Panc1 (cell line): Measurements from ENCODE around the gene EYS. TPM values are rescaled to one million over a fixed set of nuclear protein-coding genes. Genes with fewer than 3 reads are reported as not detected.

ENCODE experiments used
- ATAC-seq: fragments of 200-7000 bp; cut with Tn5 transposase; 2 replicates; pipeline ENCODE4 v1.9.1; 2020; ENCODE audit warnings: mild to moderate bottlenecking, moderate library complexity
- BruUV-seq: library from RNA; stranded (reverse); fragments of 400-500 nt; replicated peaks from 2 replicates; lab custom pipeline; 2021; lab: Mats Ljungman, UMichigan
- CTCF ChIA-PET: fragments of 300-600 bp; sonication (Branson Sonifier 250); formaldehyde crosslinking; loops from one replicate; lab custom pipeline; 2022; ENCODE audit warnings: antibody characterized with exemption; lab: Charles Lee
- POLR2A ChIA-PET: fragments of 300-600 bp; sonication (Branson Sonifier 250); formaldehyde crosslinking; loops from one replicate; lab custom pipeline; 2022; ENCODE audit warnings: antibody characterized with exemption; lab: Charles Lee
- DNase-seq: peaks from one replicate; pipeline ENCODE4 v3.0.0-alpha.2; 2010; ENCODE audit warnings: low read depth, low spot score
- H3K27ac ChIP-seq: 2 replicates; pipeline ENCODE4 v1.5.1; 2011; ENCODE audit warnings: mild to moderate bottlenecking, low read length, inconsistent platforms
- H3K27me3 ChIP-seq: fragments of 200-500 bp; sonication (Bioruptor generic); 2 replicates; pipeline ENCODE4 v1.6.0; 2014; ENCODE audit warnings: low read length, inconsistent platforms; ENCODE audit not compliant: control insufficient read depth, insufficient read depth
- H3K36me3 ChIP-seq: fragments of 200-500 bp; sonication (Bioruptor generic); 2 replicates; pipeline ENCODE4 v1.5.1; 2014; ENCODE audit warnings: inconsistent platforms, mild to moderate bottlenecking, low read length, moderate library complexity; ENCODE audit not compliant: control insufficient read depth, insufficient read depth
- H3K4me1 ChIP-seq: 2 replicates; pipeline ENCODE4 v1.5.1; 2011; ENCODE audit warnings: inconsistent platforms, mild to moderate bottlenecking, low read length, moderate library complexity; ENCODE audit not compliant: control insufficient read depth, insufficient read depth
- H3K4me3 ChIP-seq, 2 experiments: 2 replicates each; pipeline ENCODE4 v1.5.1; 2011 to 2012; ENCODE audit warnings: low read depth in 2 of 2, low read length in 2 of 2, mild to moderate bottlenecking in 2 of 2, inconsistent platforms in 1 of 2, moderate library complexity in 1 of 2
- H3K9me3 ChIP-seq: fragments of 200-500 bp; sonication (Bioruptor generic); 2 replicates; pipeline ENCODE4 v1.5.1; 2014; ENCODE audit warnings: low read depth, mild to moderate bottlenecking, inconsistent platforms, low read length, moderate library complexity; ENCODE audit not compliant: control insufficient read depth, insufficient read depth
- POLR2AphosphoS5 ChIP-seq: IDR thresholded peaks from 2 replicates; pipeline ENCODE4 v1.6.1; 2012; ENCODE audit warnings: mild to moderate bottlenecking, low read depth, low read length, moderate library complexity
- SIN3A ChIP-seq: IDR thresholded peaks from 2 replicates; pipeline ENCODE4 v1.6.1; 2012; ENCODE audit warnings: low read depth, mild to moderate bottlenecking, low read length, moderate library complexity, borderline replicate concordance; ENCODE audit not compliant: insufficient read depth
- TCF7L2 ChIP-seq: IDR thresholded peaks from 2 replicates; pipeline ENCODE4 v1.6.1; 2011; ENCODE audit warnings: mild to moderate bottlenecking, low read depth, low read length, inconsistent platforms
- in situ Hi-C: cut with HindIII; loops from 2 replicates; pipeline ENCODE4 v1.10.0; 2016; ENCODE audit warnings: low sequenced_read_pairs, low pct_unique_long_range_greater_than_20kb
- intact Hi-C: fragments of 100-400 bp; cut with micrococcal nuclease; formaldehyde crosslinking; loops from one replicate; pipeline ENCODE4 v1.10.0; 2022; ENCODE audit not compliant: unreplicated experiment
- total RNA-seq: library from RNA; stranded (reverse); gene quantifications from one replicate; pipeline ENCODE4 v1.2.1, GENCODE V29; 2021; ENCODE audit not compliant: unreplicated experiment
- TF ChIP-seq, protein P1 (sequence below): fragments of 450-650 bp; IDR thresholded peaks from 2 replicates; pipeline ENCODE4 v1.5.1; 2017; ENCODE audit warnings: mild to moderate bottlenecking
- TF ChIP-seq, protein P2 (sequence below), 2 experiments: IDR thresholded peaks; 2 replicates each; pipeline ENCODE4 v1.6.1; 2011 to 2012; ENCODE audit warnings: low read depth in 2 of 2, control low read depth in 1 of 2, low read length in 1 of 2, mild to moderate bottlenecking in 1 of 2, moderate library complexity in 1 of 2; ENCODE audit not compliant: insufficient read depth in 1 of 2

EYS gene
- total RNA-seq, 1 experiment from 2014 or later = not detected

DNA sequence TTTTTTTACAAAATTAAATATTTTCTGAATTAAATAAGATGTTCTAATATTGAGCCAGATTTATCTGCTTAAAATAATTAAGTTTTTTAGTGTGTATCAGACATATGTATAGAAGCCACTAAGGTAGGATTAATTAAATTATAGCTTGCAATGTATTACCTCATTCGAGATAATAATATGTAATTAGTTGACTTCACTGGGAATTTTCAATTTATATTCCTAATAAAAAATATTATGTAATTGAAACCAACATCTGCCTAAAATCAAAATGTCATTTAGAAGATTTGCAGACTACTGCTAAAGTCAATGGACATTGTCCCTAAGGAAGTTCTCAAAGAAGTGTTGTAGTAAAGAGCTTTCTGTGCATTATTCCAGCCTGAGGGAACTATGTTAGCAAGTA, 254.7 kb downstream of the EYS start:
- Histone ChIP-seq H3K4me3 (no peak overlapping the region), H3K4me1 (no peaks in the 10 kb centered on the region), H3K36me3 (no peaks in the 10 kb centered on the region), H3K27me3 (no peaks in the 10 kb centered on the region), H3K9me3 (peaks cover 8% of the 10 kb centered on the region), H3K27ac (no peak overlapping the region)
- intact Hi-C loops = no loop called here
- in situ Hi-C loops = no loop called here
- TF ChIP-seq TCF7L2 = no peak
- ATAC-seq (no peak), DNase-seq (no peak)
- no TSS peak for BruUV-seq
- ChIA-PET POLR2A (no interaction called here), CTCF (interaction anchor here (0.7 kb wide), 1 partner anchor 1215 kb away, joined by 3 read pairs; no protein-coding TSS in a partner anchor)

- ChIA-PET CTCF (no interaction called here), POLR2A (no interaction called here)
- no peak for DNase-seq
- Histone ChIP-seq H3K9me3 (peaks cover 8% of the 10 kb centered on the region), H3K27ac (no peak overlapping the region), H3K36me3 (no peaks in the 10 kb centered on the region), H3K27me3 (no peaks in the 10 kb centered on the region), H3K4me1 (no peaks in the 10 kb centered on the region), H3K4me3 (no peak overlapping the region)
- no peak for TF ChIP-seq TCF7L2
- TF ChIP-seq SIN3A = no peak
- TF ChIP-seq, protein P1, sequence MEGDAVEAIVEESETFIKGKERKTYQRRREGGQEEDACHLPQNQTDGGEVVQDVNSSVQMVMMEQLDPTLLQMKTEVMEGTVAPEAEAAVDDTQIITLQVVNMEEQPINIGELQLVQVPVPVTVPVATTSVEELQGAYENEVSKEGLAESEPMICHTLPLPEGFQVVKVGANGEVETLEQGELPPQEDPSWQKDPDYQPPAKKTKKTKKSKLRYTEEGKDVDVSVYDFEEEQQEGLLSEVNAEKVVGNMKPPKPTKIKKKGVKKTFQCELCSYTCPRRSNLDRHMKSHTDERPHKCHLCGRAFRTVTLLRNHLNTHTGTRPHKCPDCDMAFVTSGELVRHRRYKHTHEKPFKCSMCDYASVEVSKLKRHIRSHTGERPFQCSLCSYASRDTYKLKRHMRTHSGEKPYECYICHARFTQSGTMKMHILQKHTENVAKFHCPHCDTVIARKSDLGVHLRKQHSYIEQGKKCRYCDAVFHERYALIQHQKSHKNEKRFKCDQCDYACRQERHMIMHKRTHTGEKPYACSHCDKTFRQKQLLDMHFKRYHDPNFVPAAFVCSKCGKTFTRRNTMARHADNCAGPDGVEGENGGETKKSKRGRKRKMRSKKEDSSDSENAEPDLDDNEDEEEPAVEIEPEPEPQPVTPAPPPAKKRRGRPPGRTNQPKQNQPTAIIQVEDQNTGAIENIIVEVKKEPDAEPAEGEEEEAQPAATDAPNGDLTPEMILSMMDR = no peak
- TF ChIP-seq POLR2AphosphoS5 = no peak
- in situ Hi-C loops (no loop called here), intact Hi-C loops (no loop called here)
- BruUV-seq = no TSS peak
- ATAC-seq = no peak
Observed at GRCh38 chr6:65450451-65450850, 256.6 kb downstream of the EYS start.

GRCh38 chr6:65449926-65450325, 257.1 kb downstream of the EYS start:
- POLR2A ChIA-PET = no interaction called here
- no peaks in the 10 kb centered on the region for H3K36me3 ChIP-seq
- ATAC-seq = no peak
- no peak for DNase-seq
- in situ Hi-C loops (no loop called here), intact Hi-C loops (no loop called here)
- no peak overlapping the region for H3K27ac ChIP-seq
- H3K4me1 ChIP-seq = no peaks in the 10 kb centered on the region
- TF ChIP-seq POLR2AphosphoS5 (no peak), TCF7L2 (no peak), SIN3A (no peak)
- TF ChIP-seq, protein P1 = no peak
- TF ChIP-seq, protein P2, sequence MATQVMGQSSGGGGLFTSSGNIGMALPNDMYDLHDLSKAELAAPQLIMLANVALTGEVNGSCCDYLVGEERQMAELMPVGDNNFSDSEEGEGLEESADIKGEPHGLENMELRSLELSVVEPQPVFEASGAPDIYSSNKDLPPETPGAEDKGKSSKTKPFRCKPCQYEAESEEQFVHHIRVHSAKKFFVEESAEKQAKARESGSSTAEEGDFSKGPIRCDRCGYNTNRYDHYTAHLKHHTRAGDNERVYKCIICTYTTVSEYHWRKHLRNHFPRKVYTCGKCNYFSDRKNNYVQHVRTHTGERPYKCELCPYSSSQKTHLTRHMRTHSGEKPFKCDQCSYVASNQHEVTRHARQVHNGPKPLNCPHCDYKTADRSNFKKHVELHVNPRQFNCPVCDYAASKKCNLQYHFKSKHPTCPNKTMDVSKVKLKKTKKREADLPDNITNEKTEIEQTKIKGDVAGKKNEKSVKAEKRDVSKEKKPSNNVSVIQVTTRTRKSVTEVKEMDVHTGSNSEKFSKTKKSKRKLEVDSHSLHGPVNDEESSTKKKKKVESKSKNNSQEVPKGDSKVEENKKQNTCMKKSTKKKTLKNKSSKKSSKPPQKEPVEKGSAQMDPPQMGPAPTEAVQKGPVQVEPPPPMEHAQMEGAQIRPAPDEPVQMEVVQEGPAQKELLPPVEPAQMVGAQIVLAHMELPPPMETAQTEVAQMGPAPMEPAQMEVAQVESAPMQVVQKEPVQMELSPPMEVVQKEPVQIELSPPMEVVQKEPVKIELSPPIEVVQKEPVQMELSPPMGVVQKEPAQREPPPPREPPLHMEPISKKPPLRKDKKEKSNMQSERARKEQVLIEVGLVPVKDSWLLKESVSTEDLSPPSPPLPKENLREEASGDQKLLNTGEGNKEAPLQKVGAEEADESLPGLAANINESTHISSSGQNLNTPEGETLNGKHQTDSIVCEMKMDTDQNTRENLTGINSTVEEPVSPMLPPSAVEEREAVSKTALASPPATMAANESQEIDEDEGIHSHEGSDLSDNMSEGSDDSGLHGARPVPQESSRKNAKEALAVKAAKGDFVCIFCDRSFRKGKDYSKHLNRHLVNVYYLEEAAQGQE (IDR thresholded peaks at IDR 0.05; ENCODE audit: insufficient read depth in 1 of 2, low read depth in 2 of 2, low read length in 1 of 2) = no peak
- no TSS peak for BruUV-seq
- H3K4me3 ChIP-seq = no peak overlapping the region
- H3K9me3 ChIP-seq = peaks cover 10% of the 10 kb centered on the region
- CTCF ChIA-PET = no interaction called here
- H3K27me3 ChIP-seq = no peaks in the 10 kb centered on the region
